Midbrain (tissue), 1 donor: ENCODE data around the gene TOX2.

Source experiments
- DNase-seq: peaks from one replicate; lab custom pipeline; 2025; lab: John Stamatoyannopoulos, UW

Gene TOX2

DNA sequence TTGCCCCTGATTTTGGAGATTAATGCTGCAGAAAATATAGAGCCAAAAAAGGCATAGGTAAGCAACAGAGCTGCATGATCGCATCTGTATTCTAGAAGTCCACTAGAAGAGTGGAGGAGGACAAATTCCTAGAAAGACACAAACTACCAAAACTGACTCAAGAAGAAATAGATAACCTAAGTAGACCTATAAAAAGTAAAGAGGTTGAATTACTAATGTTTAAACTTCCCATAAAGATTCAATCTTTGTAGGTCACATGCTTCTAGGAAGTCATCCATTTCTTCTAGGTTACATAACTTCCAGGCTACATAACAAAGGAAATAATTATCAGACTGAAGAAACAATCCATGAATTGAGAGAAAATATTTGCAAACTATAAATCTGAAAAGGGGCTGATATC lies 187.9 kb downstream of the TOX2 start:
- DNase-seq = no peak

DNA sequence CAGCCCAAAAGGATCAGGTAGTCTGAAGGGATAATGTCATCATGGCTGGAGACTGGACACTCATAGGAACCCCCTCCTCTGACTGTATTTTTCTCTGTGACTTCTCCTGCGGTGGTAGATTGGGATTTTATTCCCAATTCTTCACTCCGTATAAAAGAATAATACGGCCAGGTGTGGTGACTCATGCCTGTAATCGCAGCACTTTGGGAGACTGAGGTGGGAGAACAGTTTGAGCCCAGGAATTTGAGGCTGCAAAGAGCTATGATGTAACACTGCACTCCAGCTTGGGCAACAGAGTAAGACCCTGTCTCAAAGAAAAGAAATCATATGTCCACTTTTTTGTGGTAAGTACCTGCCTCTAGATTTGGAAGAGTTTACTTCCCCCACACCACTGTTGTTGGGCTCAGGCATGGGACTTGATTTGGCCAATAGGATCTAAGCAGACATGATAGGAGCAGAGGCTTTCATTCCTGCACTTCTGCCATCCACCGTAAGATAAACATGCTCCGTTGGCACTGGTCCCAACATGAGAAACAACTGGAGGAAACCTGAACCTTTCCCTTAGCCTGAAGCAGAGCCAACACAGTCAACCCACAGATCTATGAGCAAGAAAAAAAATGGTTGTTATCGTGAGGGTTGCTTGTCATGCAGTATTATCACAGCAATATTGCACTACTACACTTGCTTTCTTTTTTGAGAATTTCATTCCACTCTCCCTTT lies 190.3 kb downstream of the TOX2 start:
- DNase-seq = no peak

DNA sequence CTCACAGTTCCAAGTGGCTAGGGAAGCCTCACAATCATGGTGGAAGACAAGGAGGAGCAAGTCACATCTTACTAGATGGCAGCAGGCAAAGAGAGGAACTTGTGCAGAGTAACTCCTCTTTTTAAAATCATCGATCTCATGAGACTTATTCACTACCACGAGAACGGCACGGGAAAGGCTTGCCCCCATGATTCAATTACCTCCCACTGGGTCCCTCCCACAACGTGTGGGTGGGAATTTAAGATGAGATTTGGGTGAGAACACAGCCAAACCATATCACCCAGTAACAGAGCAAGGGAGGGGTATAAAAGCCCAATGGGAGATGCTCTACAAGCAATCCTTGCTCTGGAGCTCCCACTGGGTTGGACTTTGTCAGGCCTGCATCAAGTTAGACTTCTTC lies 192.0 kb downstream of the TOX2 start:
- DNase-seq = no peak

DNA sequence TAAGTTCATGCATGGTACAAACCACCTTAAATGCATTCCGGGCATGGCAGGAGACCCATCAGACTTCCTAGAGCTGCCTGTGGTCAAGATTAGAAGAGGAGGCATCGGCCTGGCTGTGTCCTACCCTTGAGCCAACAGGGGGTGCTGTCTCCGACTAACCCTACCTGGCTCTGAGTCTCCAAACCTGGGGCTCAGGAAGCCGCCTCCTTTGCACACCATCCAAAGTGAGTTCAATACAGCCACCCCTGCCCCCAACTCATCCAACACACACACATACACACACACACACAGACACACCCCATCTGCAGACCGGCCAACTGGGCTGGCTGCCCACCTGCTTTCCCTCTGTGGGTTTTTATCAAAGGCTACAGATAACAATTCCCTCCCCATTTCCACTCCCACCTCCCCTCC lies 195.3 kb downstream of the TOX2 start:
- DNase-seq = no peak

DNA sequence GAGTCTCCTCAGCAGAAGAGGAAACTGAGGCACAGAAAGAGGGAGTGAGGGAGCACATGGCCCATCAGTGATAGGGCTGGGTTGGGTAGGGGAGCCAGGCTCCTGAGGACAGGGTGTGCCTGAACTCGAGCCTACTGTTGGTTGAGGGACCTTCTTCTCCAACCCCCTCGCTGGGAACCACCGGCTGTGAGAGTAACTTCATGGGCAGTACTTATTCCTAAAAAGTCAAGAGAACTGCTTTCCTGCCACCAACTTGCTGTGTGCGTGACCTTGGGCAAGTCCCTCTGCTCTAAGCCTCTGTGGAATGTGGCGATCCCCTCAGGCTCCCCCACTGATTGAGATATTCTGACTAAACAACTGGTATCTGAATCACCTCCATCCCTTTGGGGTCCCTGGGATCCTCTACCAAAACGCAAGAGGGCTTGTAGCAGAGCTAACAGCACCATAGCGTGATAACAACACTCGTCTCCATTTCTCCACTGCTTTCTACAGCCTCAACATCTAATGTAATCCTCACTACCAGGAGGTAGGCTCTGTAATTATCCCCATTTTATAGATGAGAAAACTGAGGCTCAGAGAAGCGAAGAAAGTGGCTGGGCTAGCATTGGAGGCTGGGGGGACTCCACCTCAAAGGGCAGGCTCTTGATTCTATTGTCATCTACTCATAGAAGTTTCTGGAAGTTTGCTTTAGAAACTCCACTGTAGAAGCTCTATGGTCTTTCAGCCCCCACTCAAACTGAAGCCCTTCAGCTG lies 196.3 kb downstream of the TOX2 start:
- DNase-seq = no peak

DNA sequence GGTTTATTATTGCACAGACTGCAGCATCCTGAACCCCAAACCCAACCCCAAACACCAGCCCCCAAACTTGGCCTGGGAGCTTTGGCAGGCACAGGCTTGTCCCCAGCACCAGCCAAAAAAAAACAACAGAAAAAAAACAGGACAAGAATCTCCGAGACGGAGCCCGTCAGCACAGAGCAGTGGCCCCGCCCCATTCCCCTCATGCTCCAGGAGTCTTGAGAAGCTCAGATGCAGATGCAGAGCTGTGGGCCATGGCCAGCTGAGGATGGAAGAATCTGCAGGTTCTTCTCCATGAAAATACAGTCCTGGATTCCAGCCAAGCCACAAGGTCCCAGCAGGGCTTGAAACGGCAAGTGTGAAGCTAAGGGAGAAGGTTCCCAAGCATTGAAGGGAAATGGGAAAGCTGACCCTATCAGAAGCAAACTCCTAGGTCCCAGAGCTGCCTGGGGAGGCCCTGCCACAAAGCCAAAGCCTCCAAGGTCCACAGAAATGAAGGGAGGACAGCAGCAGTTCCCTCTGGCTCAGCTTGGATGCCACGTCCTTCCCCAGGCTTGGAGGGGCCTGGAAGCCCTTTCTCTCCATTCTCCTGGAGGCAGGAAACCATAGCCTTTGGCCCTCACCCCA lies 197.2 kb downstream of the TOX2 start:
- DNase-seq = no peak

DNA sequence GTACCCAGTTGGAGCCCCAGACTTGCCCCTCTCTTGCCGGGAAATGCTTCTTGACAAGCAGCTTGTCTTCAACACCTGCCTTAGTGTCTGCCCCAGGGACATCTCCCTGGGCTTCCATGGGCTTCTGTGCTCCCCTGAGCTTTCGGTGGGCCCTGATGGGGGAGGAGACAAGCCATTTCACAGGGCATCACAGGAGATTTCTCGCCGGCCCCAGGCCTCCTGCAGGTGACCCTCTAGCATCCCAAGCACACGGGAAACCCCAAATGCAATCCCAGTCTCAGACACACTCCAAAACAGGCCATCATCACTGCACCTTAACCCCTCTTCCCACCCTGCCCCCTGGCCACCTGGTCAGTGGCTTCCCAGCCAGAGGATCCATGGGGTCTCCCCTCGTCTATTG lies 197.8 kb downstream of the TOX2 start:
- DNase-seq = no peak

DNA sequence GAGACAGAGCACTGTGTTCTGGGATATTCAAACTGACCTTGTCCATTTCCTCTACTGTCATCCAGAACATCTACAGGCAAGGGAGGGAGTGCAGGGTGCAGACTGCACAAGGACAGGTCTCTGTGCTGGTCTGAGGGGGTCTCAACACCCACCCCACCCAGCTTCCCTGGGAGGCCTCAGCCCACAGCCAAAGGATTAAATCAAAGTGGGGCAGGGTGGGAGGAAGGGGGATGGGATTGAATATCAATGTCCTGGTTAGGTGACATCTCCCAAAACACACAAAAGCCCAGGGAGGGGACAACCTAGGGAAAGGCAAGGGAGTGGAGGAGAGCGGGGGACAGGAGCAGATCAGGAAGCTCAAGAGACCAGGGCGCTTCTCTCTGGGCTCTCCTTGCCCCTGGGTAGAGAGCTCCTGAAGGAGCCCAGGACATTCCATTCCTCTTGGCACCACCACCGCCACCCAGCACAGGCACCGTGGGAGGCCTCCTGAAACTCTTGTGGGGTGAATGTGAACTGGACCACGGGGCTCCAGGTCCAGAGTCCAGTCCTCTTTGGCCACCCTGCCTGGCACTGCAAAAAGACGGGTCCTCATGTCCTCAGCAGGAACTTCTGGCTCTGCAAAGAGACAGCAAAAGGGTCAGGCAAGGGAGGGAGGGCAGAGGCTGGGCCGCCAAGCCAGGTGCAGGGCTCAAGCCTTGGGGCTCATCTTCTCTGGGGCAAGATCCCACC lies 198.4 kb downstream of the TOX2 start:
- no peak for DNase-seq

DNA sequence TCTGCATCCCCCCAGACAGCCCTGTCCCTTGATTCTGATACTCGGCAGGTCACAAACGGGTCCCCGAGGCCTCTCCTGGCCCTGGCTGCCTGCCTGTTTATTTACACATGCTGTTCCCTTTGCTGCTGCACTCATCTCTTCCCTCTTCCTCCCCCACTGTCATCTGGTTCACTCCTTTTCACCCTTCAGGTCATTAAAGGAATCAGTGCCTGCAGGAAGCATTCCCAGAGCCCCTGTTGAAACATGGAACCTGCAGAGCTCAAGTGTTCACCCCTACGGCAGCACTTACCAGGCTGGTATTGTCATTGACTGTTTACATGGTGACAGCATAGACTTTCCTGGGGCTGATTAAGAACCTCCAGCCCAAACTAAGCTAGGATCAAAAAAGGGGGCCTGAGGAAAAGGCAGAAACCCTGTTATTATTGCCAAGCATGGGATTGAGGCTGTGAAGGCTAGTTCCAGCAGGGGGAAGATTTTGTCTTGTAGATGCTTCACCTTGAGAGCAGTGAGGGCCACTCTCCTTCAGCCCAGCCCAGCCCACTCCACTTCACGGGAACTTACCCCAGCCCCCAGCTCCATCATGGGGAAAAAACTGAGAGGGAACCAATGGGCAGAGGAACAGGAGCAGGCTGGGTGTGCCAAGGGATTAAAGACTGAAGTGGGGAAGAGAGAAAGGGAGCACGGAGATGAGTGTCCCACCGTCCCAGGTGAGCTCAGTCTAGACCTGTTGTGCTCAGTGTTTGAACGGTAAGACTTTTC lies 199.1 kb downstream of the TOX2 start:
- no peak for DNase-seq

DNA sequence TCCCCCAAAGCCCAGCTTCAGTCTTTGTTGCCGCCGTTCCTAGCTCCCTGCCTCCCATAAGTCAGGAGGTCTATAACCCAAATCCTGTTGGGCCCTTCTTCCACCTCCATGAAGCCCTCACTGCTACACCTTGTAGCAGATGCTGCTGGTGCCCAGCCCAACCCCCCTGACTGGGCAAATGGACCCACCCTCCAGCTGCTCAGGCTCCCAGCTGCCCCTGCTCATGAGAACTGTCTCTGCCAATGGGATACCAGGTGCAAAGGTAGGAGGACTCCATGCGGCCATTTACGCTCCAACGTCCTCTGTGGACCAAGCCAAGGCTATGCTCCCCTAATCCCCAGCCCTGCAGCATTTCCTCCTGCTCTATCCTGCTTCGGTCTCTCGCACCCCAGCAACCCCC lies 200.5 kb downstream of the TOX2 start:
- no peak for DNase-seq

DNA sequence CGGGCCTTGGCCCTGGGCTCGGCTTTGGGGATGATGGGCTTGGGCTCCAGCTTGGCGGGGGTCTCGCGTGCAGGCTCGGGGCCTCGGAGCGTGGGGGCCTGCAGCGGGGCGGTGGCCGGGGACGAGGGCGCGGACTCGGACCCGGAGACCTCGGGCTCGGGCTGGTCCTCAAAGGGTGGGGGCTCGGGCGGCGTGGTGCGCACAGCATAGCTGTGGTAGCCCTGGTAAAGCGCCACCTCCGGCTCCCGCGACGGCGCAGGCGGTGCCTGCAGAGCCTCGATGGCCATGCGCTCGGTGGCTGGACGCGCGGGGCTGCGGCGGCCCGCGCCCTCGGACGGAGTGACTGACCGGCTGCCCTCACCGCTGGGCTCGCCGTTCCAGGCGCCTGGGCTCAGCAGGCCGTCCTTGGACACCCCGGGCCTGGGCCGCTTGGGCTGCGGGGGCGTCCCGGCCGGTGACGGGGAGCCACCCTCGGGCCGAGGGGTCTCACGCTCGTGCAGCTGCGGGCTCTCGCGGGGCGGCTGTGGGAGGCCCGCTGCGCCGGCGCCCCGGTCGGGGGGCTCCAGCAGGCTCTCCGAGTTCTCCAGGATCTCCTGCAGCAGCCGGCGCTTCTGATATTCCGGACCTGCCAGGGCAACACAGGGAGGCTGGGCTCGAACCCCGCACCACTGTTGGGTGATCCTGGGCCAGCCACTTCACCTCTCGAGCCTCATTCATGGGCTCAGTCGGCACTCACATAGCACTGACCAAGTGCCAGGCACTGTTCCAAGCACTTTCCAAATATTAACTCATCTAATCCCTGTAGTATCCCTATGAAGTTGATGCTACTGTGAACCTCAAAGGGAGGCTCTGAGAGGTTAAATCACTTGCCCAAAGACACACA lies 201.4 kb downstream of the TOX2 start:
- no peak for DNase-seq

DNA sequence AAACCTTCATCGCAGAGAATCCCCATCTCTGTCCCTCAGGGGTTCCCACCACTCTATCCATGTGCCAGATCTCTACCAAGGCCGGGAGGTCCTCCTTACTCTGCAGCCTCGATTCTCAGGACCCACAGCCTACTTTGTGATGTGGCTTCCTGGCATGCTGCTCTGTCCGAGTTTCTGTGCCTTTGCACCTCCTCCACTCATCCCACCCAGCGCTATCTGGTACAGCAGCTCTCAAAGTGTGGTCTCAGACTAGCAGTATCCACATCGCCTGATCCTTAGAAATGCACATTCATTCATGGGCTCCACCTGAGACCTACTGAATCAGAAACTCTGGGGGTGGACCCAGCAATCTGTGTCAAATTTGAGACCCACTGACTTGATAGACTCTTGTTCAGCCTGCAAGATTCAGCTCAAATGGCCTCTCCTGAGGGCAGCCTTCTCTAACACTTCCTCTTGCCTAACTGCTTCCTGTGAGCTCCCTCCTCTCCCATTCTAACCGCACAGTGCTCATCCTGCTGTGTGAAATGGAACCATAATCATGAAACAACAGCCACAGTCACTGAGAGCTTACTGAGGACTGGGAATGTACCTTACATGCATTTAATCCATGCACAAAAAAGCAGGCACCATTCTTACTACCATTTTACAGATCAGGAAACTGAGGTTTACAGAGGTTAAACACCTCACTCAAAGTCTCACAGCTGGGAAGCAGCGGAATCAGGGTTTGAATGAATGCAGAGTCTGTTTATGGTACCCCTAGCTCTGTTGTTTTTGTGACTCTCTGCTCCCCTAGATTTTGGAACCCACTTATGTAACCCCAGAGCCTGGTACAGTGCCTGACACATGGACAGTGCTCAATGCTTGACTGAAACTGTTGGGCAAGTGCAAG lies 202.9 kb downstream of the TOX2 start:
- DNase-seq = no peak

DNA sequence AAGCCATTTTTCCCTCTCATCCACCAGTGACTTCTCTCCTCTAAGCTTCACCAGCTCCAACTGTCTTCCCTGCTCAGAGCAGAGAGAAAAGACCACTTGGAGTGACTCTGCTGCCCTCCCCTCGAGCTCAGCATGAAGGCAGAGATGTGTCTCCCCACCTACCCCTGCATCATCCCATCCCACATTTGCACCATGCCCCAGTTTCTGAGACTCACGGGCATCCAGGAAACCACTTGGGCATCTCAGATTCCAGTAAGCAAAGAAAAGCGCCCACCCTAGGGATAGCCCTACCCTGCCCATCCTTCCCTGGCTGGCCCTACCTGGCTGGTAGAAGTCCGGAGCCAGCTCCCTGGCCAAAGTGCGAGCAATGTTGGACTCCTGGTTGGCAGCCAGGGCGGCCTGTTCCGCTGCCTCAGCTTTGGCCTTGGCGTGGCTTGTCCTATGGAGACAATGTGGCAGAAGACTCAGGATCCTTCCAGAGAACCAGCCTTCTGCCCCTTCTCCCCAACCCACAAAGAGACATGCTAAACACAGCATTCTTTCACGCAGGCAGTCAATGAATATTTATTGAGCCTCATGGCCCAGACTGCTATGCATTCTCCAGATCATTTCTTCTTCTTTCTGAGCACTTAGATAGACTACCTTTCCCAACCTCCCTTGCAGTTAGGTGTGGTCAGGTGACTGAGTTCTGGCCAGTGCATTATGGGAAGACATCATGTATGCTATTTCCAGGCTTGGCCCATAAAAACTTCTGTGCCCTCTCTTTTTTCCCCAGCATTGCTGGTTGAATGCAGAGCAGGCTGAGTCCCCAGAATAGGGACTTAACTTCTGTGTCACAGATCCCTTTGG lies 203.8 kb downstream of the TOX2 start:
- no peak for DNase-seq
